Chondrocyte (in vitro differentiated cells): ENCODE data around the gene STN1. TPM values are rescaled to one million over a fixed set of nuclear protein-coding genes. Genes with fewer than 3 reads are reported as not detected.

Experiments used
- DNase-seq: peaks from one replicate; pipeline ENCODE4 v3.0.0; 2021; ENCODE audit warnings: mixed read lengths, low spot score
- H3K27ac Mint-ChIP-seq: one replicate; pipeline ENCODE4 v1.8.0; 2021; ENCODE audit warnings: mild to moderate bottlenecking, moderate library complexity, mixed read lengths; ENCODE audit not compliant: unreplicated experiment
- H3K27me3 Mint-ChIP-seq: 2 replicates; pipeline ENCODE4 v1.8.0; 2021; ENCODE audit warnings: low read depth, mixed read lengths
- H3K36me3 Mint-ChIP-seq: 2 replicates; pipeline ENCODE4 v1.8.0; 2021; ENCODE audit warnings: low read depth, mixed read lengths
- H3K4me1 Mint-ChIP-seq: 2 replicates; pipeline ENCODE4 v1.8.0; 2021; ENCODE audit warnings: low read depth, mild to moderate bottlenecking, mixed read lengths
- H3K4me3 Mint-ChIP-seq: one replicate; pipeline ENCODE4 v1.8.0; 2021; ENCODE audit warnings: mild to moderate bottlenecking, moderate library complexity, mixed read lengths; ENCODE audit not compliant: unreplicated experiment
- H3K9me3 Mint-ChIP-seq: 2 replicates; pipeline ENCODE4 v1.8.0; 2021; ENCODE audit warnings: low read depth, mixed read lengths
- total RNA-seq: library from RNA; stranded (reverse); gene quantifications from 3 replicates; pipeline ENCODE4 v1.2.1, GENCODE V29; 2021
- TF ChIP-seq, protein P1 (sequence below): fragments of 200-600 bp; sonication (generic); IDR thresholded peaks from 2 replicates; pipeline ENCODE4 v1.5.0; 2021; ENCODE audit warnings: antibody characterized with exemption, mild to moderate bottlenecking, moderate library complexity

STN1 gene
- total RNA-seq, 1 donor from 2014 or later: 15.8 TPM

DNA sequence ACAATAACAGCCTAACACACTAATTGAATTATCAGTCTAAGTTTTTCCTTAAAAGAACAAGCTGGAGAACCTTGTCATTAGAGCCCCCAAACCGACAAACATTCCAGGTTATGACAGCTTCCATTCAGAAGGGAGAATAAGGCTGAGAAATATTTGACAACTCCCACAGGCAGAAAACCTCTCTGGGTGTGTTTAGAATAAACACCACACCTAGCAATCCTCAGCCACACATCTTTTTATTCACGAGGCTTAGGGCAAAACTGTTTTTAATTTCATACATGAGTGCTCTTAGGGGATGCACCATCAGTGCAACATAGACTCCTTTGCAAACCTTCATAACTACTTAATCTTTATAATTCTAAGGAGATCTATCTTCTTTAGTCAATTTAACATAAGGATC lies 24.2 kb downstream of the STN1 start:
- no peak overlapping the region for H3K27ac Mint-ChIP-seq
- no peaks in the 10 kb centered on the region for H3K27me3 Mint-ChIP-seq
- H3K9me3 Mint-ChIP-seq: no peaks in the 10 kb centered on the region
- no peak for DNase-seq
- H3K4me3 Mint-ChIP-seq: no peak overlapping the region
- peaks cover 39% of the 10 kb centered on the region for H3K4me1 Mint-ChIP-seq
- TF ChIP-seq, protein P1, sequence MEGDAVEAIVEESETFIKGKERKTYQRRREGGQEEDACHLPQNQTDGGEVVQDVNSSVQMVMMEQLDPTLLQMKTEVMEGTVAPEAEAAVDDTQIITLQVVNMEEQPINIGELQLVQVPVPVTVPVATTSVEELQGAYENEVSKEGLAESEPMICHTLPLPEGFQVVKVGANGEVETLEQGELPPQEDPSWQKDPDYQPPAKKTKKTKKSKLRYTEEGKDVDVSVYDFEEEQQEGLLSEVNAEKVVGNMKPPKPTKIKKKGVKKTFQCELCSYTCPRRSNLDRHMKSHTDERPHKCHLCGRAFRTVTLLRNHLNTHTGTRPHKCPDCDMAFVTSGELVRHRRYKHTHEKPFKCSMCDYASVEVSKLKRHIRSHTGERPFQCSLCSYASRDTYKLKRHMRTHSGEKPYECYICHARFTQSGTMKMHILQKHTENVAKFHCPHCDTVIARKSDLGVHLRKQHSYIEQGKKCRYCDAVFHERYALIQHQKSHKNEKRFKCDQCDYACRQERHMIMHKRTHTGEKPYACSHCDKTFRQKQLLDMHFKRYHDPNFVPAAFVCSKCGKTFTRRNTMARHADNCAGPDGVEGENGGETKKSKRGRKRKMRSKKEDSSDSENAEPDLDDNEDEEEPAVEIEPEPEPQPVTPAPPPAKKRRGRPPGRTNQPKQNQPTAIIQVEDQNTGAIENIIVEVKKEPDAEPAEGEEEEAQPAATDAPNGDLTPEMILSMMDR: no peak
- peaks cover 12% of the 10 kb centered on the region for H3K36me3 Mint-ChIP-seq

DNA sequence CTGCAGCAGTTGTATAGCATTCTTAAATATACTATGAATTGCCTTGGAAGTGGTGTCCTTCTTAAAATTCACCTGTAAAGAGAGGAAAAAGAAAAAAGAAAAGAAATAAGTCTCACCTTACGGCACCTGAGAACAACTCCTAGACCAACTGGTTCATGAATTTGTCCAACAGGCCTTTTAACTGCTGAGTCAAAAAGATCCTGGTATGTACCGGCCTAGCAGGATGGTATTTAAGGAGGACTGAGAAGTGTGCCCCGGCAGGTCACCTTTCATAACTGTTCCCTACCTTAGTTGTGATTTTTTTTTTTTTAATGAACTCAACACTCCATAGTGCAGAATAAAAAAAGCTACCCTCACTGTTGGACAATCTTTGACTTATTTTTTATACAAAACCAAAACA lies 25.8 kb downstream of the STN1 start:
- no peak overlapping the region for H3K4me3 Mint-ChIP-seq
- no peaks in the 10 kb centered on the region for H3K9me3 Mint-ChIP-seq
- H3K27me3 Mint-ChIP-seq: no peaks in the 10 kb centered on the region
- peaks cover 12% of the 10 kb centered on the region for H3K36me3 Mint-ChIP-seq
- no peak overlapping the region for H3K27ac Mint-ChIP-seq
- TF ChIP-seq, protein P1: no peak
- no peak for DNase-seq
- H3K4me1 Mint-ChIP-seq: peaks cover 51% of the 10 kb centered on the region

DNA sequence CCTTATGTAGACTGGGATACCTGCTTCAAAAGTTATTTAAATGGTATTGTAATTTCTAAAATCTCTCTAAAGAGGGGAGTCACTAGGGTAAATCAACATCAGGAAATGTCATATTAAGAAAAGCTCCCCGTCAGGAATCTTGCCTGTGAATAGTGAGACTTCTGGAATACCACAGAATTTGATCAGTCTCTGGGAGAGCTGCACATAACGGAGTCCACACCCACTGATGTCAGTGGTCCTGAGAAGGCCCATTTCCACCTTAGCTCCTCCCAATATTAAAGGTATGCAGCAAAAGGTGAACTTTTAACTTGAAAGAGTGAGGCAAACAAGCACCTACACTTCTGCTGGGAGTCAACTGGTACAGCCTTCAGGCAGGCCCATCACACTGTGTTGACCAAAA lies 27.3 kb downstream of the STN1 start:
- peaks cover 44% of the 10 kb centered on the region for H3K4me1 Mint-ChIP-seq

DNA sequence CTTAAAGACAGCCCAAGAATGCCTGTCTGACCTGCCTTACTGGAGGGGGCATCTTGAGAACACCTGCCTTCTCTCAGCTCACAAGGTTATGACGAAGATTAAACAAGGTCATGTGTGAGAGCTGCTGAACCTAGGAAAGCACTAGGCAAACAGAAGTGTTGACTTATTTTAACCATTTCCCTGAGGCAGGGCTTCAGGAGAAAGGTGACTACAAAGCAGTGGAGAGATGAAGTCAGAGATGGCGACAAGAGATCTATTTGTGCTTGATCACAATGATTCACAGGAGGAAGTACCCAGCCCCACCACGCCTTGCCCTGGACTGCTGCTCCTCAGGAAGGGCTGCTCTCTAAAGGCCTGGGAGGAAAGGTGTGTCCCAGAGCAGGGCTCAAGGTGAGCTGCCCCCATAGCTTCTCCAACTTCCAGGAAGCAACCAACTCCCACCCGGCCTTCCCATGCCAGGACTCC lies 27.8 kb downstream of the STN1 start:
- no peak overlapping the region for H3K4me3 Mint-ChIP-seq
- TF ChIP-seq, protein P1: no peak
- DNase-seq: no peak
- peaks cover 39% of the 10 kb centered on the region for H3K4me1 Mint-ChIP-seq
- H3K27me3 Mint-ChIP-seq: no peaks in the 10 kb centered on the region
- H3K36me3 Mint-ChIP-seq: peaks cover 8% of the 10 kb centered on the region
- no peak overlapping the region for H3K27ac Mint-ChIP-seq
- no peaks in the 10 kb centered on the region for H3K9me3 Mint-ChIP-seq

More for the DNA sequence above, 27.3 kb downstream of the STN1 start:
- H3K27me3 Mint-ChIP-seq: no peaks in the 10 kb centered on the region
- TF ChIP-seq, protein P1: no peak
- no peaks in the 10 kb centered on the region for H3K9me3 Mint-ChIP-seq
- no peak overlapping the region for H3K4me3 Mint-ChIP-seq
- no peak overlapping the region for H3K27ac Mint-ChIP-seq
- H3K36me3 Mint-ChIP-seq: peaks cover 8% of the 10 kb centered on the region
- DNase-seq: no peak

DNA sequence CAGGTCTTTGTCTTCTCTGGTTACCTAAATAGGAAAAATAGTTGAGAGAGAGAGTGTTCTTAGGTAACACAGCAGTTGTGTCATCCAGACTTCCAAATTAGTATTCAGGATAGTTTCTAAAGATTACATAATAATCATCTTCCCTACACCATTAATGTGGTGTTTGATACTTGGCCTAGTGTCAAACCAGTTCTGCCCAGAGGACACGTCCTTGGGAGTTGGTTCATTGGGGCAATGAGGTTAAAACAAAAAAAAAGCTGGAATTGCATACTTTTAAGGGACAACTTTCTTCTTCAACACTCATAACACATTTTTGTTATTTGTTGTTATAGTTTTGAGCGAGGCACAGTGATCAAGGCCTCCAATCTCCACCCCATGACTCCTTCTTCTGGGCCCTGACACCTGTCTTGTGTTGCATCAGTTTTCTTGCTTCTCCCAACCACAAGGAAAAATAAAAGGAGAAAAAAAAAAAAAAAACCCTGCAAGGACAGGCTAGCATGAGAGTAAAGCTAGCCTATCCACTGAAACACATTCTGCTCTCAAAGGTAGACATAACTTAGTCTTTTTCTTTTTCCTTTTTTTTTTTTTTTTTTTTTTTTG lies 28.8 kb downstream of the STN1 start:
- peaks cover 29% of the 10 kb centered on the region for H3K4me1 Mint-ChIP-seq
- peaks cover 8% of the 10 kb centered on the region for H3K36me3 Mint-ChIP-seq
- no peak for DNase-seq
- H3K4me3 Mint-ChIP-seq: no peak overlapping the region
- TF ChIP-seq, protein P1: no peak
- no peaks in the 10 kb centered on the region for H3K9me3 Mint-ChIP-seq
- H3K27me3 Mint-ChIP-seq: no peaks in the 10 kb centered on the region
- H3K27ac Mint-ChIP-seq: peak overlapping the region; percentile 79
